ENCODE data around the gene EDN1.
"Not testable (repeated sequence)": the region's sequence is repeated elsewhere in the genome, so short reads cannot be mapped to it uniquely, and the experiment has no call there.

The EDN1 gene

GRCh38 chr6:12328701-12329100, 38.5 kb downstream of the EDN1 start:
- DNase-seq, result no peak

- no peak for DNase-seq
Measured at GRCh38 chr6:12331474-12331873, 41.3 kb downstream of the EDN1 start.

GRCh38 chr6:12331951-12332749, 42.0 kb downstream of the EDN1 start:
- DNase-seq, result no peak

GRCh38 chr6:12332750-12333079, 42.6 kb downstream of the EDN1 start:
- not testable (repeated sequence) for DNase-seq

- DNase-seq, result no peak
Measured at GRCh38 chr6:12333128-12333527, 43.0 kb downstream of the EDN1 start.

GRCh38 chr6:12334526-12335130, 44.5 kb downstream of the EDN1 start:
- no peak for DNase-seq

- DNase-seq, result no peak
Measured at GRCh38 chr6:12335131-12335527, 45.0 kb downstream of the EDN1 start.

- no peak for DNase-seq
Measured at GRCh38 chr6:12335717-12336116, 45.6 kb downstream of the EDN1 start.

- DNase-seq, result no peak
Measured at GRCh38 chr6:12336121-12336971, 46.2 kb downstream of the EDN1 start.

- no peak for DNase-seq
Measured at GRCh38 chr6:12339022-12339421, 48.9 kb downstream of the EDN1 start.

- no peak for DNase-seq
Measured at GRCh38 chr6:12339808-12340487, 49.8 kb downstream of the EDN1 start.

- no peak for DNase-seq
Measured at GRCh38 chr6:12340488-12340818, 50.3 kb downstream of the EDN1 start.

- no peak for DNase-seq
Measured at GRCh38 chr6:12342664-12343063, 52.5 kb downstream of the EDN1 start.

- no peak for DNase-seq
Measured at GRCh38 chr6:12343122-12343439, 52.9 kb downstream of the EDN1 start.

GRCh38 chr6:12343440-12344162, 53.4 kb downstream of the EDN1 start:
- DNase-seq, result no peak

- DNase-seq, result no peak
Measured at GRCh38 chr6:12344296-12344695, 54.1 kb downstream of the EDN1 start.

GRCh38 chr6:12344961-12345693, 55.0 kb downstream of the EDN1 start:
- DNase-seq, result no peak

- no peak for DNase-seq
Measured at GRCh38 chr6:12345694-12346058, 55.5 kb downstream of the EDN1 start.

All from activated CD4-positive, alpha-beta T cell treated with anti-CD3 and anti-CD28 coated beads, Interleukin-2, amount 50 U/mL, for 1 hour (primary cell).